Measurements from ENCODE around the gene BCAR3.
A peak's percentile ranks its signal among the peaks of the same experiment; 100 is the strongest.

Gene BCAR3

DNA sequence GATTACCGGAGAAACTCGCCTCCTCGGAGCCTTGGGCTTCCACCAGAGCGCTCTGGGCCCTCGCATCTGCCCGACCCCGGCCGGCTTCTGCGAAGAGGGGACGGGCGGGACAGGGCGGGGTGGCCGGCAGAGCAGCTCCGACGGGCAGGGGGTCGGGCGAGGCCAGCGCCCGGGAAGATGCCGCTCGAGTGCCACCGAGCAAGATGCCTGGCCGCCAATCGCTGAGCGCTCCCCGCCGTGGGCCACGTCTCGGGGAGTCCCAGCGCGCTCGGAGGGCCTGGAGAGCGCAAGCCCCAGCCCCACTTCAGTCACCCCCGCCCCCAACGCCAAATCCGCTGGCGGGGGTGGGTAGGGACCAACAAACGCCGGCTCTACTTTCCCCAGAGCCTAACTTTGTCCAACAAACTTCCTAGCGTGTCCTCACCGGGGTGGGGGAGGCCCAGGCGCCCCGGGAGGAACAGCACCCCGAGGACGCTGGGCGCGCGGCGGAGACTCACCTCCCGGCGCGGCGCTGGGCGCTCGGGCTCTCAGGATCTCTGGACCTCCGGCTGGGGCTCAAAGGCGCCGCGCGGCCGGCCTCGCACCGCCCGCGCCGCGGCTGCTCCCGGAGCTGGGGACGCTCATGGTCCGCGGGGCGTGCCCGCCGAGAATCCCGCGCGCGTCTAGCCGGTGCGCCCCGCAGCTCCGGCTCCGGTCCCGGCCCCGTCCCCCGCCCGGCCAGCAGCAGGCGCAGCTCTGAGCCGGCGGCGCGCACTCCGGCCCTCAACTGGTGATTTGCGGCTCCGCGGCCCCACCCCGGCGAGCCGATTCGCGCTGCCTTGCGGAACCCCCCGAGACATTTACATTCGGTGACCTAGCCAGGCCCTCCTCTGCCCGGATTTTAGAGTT, at the start of gene BCAR3:
Gene BCAR3 (minus strand): TSS at position 737 of the 888 bp plus-strand sequence. CDS start 6,907 bp downstream, outside the sequence.
- DNase-seq (ENCODE audit: low read depth), result no peak

DNA sequence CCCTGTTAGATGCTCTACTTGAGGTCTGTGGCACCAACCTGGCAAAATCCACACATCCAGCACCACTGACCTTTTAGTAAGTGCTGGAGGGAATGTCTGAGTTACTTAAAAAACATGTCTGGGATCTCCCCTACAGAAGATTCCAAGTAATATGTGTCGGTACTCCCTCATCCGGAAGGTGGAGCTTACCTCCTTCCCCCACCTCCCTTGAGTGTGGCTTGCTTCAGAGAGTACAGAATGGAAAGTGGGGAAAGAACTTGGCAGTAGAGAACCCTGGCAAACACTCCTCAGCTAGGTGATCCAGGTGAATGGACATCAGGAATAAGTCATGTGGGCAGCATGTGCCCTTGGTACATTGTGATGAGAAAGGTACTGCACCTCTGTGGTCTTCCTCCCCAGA, 49.0 kb upstream of the BCAR3 start:
- DNase-seq (ENCODE audit: low read depth), result no peak

DNA sequence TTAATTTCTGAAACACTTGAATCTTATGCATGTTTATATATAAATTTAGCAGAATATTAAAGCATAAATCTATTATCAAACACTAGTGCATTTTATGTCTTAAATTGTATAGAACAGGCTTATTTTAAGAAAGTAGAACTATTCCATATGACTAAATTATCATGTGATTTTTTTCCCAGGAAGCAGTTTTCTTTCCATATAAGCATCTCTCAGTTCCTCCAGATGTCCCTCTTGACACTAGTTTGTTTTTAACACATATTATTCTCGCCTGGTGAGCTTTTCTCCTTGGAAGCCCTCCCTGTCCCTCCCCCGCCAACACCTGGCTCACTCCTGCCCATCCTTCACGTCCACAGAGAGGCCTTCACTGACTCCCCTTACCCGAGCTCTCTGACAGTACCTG, 48.3 kb upstream of the BCAR3 start:
- DNase-seq (ENCODE audit: low read depth), result no peak

DNA sequence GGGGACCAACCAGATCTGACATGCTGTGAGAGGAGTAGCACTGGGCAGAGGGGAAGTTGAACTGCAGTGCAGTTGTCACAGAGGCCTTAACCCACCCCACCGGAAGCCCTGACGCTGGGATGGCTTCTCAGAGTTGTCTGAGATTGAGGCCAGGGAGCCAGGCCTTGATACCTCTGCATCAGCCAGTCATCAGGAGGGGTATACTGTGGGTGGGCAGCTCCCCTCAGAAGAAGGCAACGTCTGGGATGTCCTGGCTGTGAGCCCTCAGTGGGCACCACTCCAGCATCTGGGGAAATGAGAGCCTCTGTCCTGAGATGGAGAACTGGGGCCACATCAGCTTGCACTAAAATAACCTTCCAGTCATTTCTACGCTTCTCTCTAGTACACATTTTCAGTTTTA, 47.9 kb upstream of the BCAR3 start:
- no peak for DNase-seq (ENCODE audit: low read depth)

DNA sequence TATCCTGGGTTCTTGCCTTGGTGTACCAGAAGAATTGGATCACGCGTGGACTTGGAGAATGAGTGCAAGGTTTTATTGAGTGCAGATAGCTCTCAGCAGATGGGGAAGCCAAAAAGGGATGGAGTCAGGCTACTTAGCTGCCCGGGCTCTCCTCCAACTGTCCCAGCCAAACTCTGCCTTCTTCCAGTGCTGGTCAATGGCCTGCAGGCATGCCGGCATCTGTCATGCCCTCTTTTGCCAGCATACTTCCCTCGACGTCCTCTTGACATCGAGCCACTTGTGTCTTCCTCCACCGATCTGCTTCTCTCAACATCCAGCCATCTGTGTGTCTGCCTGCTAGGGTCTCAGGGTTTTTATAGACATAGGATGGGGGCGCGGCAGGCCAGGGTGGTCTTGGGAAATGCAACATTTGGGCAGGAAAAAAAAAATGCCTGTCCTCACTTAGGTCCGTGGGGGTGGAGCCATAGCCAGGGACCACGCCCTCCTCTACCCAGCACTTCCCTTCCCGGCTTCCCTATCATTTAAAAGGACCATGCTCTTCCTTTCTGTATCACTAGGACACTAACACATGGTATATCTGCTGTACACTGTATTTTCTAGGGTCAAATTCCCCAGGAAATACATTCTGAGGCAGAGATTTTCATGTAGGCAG, 47.0 kb upstream of the BCAR3 start:
- no peak for DNase-seq (ENCODE audit: low read depth)

DNA sequence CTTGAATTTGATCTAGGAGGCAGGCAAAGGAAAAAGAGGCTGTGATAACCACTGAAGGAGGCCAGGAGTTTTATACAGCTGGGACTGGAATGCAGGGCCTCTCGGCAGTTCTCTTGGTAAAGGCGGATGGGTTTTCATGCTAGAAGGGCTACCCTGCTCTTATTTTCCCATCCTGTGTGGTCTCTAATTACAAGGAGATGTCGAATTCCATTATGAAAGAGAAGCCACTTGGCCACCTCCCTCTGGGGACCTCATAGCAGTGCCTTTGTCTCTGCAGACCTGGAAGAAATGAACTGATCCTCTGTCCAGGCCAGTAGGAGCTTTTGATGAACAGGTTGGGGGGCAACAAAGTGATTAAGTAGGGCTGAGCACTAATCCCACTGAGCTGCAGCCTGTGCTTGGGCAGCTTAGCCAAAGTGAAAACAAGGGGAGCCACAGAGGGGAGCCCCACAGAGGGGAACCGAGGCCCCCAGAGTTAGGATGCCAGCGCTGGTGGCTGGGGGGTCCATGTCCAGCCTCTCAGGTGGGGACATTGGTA, 42.2 kb upstream of the BCAR3 start:
- DNase-seq (ENCODE audit: low read depth), result no peak

DNA sequence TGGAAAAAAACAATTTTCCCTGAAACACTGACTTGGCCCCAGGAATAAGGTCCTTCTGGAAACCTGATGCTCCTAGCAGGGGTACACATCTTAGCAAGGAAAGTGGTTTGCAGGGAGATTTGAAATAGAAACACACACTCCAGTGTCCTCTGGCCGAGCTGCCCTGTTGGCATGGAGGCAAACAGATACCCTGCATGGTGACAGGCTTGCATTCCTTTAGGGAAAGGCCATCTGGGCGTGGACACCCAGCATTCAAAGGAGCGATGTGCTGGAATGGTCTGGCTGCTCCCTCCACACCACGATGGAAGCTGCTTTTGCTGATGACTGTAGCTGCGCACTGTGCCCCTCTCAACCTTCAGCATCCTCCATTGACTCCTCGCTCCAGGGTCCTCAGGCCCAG, 41.5 kb upstream of the BCAR3 start:
- no peak for DNase-seq (ENCODE audit: low read depth)

DNA sequence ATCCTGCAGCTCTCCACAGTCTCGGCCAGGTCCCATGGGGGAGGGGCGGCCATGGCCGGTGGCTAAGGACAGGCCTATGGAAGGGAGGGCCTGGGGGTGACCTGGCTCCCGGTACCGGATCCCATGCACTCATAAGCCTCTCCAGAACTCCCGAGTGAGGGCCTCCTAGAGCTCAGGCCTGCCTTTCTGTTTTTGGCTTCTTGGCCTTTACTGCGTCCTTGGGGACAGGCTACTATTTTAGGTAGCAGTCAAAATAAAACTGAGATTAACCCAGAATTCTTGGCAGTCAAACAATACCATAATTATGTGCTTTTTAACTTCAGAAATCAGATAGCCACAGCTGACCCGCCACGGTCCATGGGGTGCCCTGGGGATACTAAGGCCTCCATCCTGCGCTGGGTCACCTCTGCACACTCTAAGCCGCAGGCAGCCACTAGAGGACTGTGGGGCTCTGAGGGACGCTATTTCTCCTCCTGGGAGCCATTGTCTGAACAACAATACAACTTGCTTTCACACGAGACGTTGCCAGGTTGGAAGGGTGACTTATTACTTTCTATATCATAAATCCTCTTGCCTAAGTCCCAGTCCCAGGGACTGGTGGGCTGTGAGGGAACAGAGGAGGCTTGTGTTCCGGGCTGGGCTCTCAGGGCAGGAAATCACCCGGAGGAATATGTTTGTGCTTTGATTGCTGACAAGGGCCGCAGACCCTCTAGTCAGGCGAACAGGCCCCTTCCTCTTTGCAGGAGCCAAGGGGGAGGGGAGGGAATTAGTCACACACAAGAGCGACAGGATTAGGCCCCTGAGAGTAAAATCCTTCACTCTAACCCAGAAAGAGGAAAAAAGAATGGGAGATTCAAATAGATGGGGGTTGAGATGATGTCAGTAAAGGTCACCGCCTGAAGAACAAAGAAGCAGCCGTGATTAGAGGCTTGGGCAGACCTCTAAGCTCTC, 40.7 kb upstream of the BCAR3 start:
- no peak for DNase-seq (ENCODE audit: low read depth)

DNA sequence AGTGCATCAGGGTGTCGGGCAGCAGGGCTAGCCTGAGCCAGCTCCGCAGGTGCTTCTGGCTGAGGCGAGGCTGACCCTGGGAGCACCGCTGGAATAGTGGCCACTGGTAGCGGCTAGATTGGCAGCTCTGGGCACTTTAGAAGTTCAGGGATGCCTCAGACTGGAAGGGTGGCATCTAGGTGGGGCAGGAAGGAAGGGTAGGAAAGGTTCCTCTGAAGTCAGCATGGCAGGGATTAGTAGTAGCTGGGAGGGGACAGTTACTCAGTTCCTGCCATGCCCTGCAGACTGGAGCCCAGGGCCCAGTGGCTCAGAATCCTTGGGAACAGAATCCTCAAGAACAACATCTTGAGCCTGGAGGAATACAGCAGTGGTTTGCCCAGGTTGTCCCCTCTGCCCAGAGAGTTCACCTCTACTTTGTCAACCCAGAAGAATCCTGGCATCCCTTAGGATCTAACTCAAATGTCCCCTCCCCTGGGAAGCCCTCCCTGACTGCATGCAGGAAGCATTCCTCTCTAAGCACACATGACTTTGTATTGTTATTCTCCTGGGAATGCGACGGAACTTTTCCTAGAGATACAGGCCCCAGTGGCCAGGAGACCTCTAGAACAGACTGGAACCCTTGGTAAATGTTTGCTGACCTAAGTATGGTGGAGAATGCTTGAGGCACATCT, 39.5 kb upstream of the BCAR3 start:
- no peak for DNase-seq (ENCODE audit: low read depth)

DNA sequence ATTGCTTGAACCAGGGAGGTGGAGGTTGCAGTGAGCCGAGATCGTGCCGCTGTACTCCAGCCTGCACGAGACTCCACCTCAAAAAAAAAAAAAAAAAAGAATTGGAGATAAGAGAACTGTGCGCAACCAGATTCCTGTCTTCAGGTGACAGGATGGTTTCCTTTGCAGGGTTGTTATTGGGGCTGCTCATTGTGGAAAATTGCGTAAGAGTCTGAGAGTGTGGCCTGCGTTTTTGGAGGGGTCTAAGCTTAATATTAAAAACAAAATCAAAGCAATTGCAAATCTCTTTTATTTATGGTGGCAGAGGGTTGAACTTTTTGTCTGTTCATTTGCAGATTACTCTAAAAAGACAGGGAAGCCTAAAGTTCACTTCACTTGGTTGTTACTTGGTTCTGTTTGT, 36.0 kb upstream of the BCAR3 start:
- no peak for DNase-seq (ENCODE audit: low read depth)

DNA sequence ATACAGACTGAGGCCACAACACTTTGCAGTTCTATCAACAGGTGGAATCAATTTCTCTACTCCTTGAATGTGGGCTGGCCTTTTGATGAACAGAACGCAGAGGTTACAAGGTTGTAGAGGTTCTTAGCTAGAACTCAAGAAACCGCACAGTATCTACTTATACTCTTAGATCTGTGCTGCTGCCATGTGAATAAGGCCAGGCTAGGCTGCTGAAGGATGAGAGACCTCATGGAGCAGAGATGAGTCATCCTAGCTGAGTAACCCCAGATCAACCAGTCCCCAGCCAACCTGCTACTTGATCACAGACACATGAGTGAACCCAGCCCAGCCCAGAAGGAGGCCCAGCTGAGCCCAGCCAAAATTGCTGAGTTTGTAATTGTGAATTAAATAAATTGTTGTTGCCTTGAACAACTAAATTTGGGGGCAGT, 35.3 kb upstream of the BCAR3 start:
- DNase-seq (ENCODE audit: low read depth), result no peak

DNA sequence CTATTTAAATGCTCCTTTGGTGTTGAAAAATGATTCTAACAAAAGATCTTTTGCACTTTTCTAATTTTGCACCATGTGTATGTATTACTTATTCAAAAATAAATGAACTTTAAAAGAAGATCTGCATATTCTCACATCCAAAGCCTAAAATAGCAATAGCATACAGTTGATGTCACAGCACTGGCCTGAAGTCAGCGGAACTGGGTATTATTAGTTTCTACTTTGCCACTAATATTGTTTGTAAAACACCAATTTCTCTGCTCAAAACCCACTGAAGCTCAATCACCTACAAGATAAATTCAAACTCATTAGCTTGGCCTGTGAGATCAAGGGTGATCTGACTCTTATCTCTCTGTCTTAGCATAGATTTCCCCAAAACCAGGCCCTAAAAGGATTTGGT, 34.5 kb upstream of the BCAR3 start:
- no peak for DNase-seq (ENCODE audit: low read depth)

DNA sequence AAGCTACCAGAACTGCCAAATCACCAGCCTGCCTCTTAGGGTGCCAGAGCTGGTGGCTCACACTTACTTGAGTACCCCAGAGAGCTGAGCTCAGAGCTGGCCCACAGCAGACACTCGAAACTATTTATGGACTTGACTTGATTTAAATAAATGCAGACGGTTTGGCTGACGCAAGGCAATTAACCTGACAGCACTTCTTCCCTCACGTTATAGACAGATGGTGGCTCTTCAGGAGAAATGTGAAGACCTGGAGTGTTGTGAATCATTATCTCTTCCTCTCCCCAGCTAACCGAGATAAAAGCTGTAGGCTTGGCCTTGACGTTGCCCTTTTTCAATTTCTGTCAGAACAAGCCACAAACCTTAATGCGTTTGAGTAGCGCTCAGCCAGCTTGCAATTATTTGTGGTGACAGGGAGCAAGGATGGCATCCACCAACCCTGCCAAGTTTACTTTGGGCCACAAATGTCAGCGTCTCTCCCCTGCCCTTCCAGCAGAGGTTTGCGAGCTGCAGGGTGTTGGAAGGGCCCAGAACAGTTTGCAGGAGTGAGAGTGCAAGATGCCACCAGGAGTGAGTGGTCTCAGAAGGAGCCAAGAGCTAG, 34.0 kb upstream of the BCAR3 start:
- DNase-seq (ENCODE audit: low read depth), result no peak

DNA sequence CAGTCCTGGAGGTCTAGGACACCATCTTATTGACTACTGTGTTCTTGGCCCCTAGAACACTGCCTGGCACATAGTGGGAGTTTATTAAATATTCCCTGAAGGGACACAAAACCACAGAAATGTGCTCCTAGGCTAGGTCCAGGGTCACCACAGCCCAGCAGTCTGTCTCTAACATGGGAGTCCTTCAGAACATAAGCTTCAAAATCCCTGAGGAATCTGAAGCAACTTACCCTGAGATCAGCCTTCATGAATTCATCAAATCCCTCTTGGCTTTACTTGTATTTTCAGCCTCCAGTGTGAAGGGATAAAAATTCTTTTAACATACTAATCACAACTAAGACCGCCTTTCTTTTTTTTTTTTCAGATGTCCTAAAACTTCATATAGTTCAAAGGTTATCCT, 32.7 kb upstream of the BCAR3 start:
- no peak for DNase-seq (ENCODE audit: low read depth)

DNA sequence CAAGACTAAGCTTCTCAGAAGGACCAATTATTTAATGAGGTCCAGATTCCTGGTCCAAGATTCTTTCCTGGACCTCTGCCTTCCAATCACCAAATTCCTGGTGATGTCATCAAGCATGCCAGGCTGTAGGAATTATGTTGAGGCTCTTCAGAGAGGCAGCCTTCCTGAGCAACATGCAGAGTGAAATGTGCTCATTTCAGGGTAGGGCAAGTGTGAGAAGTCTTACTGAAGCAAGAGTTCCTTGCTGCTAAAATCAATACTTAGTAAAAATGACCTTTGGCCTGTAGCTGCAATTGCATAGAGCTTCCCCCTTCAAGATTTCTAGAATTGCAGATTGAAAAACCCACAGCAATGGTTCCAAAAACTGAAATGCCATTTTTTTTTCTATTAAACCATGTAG, 31.7 kb upstream of the BCAR3 start:
- no peak for DNase-seq (ENCODE audit: low read depth)

DNA sequence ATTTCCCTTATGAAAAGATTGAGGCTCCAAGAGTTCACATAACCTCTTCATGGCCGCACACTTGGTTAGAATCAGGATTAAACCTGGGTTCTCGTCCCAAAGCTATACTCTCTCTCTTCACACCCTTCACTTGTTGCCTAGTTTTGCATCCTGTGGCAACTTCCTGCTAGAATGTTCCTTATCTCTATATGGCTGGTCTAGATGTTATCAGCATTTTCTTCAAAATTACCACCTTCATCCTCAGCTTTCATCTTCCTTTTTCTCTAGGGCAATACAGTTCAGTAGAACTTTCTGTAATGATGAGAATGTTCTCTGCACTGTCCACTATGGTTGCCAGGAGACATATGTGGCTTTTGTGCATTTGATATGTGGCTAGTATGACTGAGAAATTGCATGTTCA, 31.1 kb upstream of the BCAR3 start:
- no peak for DNase-seq (ENCODE audit: low read depth)

DNA sequence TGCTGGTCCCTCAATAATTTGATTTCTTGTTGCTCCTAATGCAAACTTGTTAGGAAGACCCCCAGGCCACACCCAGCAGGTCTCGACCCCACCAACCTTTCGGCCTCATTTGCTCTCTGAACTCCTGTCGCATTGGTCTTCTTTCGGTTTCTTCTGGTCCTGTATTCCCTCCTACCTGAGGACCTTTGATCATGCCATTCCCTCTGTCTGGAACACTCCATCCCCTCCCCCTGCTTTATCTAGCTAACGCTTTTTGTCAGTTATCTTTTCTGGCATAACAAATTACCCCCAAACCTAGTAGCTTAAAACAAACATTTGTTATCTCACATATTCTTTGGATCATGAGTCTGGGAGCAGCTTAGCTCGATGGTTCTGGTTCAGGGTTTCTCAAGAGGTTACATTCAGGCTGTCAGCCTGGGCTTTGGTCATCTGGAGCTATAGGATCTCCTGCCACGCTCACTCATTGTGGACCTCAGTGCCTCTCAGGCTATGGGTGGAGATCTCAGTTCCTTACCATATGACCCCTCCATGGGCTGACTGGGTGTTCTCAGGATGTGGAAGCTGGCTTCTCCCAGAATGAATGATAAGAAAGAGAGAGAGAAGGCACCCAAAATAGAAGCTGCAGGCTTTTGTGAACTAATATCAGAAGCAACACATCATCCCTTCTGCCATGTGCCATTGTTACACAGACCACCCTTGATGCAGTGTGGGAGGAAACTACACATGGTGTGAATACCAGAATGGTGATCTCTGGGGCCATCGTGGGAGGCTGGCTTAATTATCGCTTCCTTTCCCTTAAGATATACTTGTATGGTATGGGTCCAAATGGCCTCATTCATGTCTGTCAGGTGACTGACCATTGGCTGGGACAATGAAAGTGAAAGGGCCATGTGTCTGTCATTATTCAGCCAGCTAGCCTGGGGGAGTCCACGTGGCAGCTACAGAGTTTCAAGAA, 29.1 kb upstream of the BCAR3 start:
- no peak for DNase-seq (ENCODE audit: low read depth)

DNA sequence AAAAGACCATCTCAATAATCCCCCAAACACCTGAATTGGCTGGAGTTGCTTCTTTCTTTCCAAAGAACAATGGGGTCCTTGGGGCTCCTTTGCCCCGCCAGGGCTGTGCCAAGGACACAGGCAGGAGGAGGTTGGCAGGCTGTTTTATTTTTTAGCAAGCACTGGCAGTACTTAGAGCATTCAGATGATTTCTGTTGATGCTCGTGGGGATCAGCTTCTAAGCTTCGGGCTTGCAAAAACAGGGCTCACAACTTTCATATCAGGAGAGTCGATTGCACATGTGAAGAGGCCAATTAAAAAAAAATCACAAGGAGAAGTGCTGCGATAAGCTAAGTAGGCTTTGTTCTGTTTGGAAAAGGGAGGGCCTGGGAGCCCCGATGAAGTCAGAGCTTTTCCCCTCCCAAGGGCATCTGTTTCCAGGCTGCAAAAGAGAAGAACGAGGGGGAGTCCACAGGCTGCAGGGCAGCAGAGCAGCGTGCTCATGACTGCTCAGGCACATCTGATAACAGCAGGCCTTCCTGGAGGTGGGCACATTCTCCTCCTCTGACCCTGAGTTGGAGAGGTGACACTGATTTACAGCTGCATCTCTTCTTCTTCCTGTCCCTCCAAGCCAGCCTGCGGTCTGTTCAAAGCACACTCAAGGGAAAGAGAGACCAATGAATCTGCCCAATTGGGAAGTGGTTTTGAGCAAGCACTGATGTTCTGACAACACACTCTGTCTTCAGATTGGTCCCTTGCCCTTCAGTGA, 27.3 kb upstream of the BCAR3 start:
- DNase-seq (ENCODE audit: low read depth), result no peak

DNA sequence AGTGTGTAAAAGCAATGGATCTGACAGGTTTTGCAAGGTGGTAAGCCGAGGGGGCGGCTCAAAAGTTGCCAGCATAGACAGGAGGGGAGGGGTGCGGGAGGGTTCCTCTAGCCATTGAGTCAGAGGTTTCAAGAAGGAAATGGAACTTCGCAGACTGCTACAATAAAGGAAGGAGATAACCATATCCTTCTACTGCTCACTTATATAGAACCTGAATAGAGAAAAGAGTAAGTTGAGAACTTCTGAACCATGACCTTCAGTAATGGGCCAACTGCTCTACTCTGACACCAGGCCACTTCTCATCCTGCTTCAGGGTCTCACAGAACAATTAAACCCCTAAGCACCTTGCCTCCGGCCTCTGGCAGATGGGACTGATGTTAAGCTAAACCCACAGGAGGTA, 26.3 kb upstream of the BCAR3 start:
- peak; percentile 16 for DNase-seq (ENCODE audit: low read depth)
